ENCODE data around the gene FARP2.

GRCh38 chr2:241483305-241483704 is 127.2 kb downstream of the FARP2 start:
- TF ChIP-seq CTCF (IDR thresholded peaks at IDR 0.05; ENCODE audit: insufficient read depth, low read depth, low read length), result no peak
- TF ChIP-seq EZH2 (IDR thresholded peaks at IDR 0.05; ENCODE audit: insufficient read depth, low read length), result no peak

Measured in astrocyte (in vitro differentiated cells and primary cell).